ENCODE results near the gene NLRC5. TPM values are rescaled to one million over a fixed set of nuclear protein-coding genes. Genes with fewer than 3 reads are reported as not detected.

Gene NLRC5
- total RNA-seq, 4 donors from 2014 or later, result 14.4 to 22.5 (median 16.6) TPM

GRCh38 chr16:57019746-57020145, 30.4 kb downstream of the NLRC5 start:
- DNase-seq (ENCODE audit: extremely low spot score), result no peak
- H3K9me3 ChIP-seq, result no peaks in the 10 kb centered on the region
- 72% methylated on average over 2 of the region's 2 CpGs for WGBS
- H3K27ac ChIP-seq (replicated peaks in 1 of 4), result no peak overlapping the region
- no peaks in the 10 kb centered on the region for H3K27me3 ChIP-seq
- H3K36me3 ChIP-seq, result peaks cover 19 to 74% (median 63%) of the 10 kb centered on the region in 4 donors
- intact Hi-C loops (cut with DNase I), result no loop called here
- H3K4me1 ChIP-seq, result no peaks in the 10 kb centered on the region
- no peak overlapping the region for H3K4me3 ChIP-seq
- no peak for TF ChIP-seq EP300 (IDR thresholded peaks at IDR 0.05)
- no peak for TF ChIP-seq POLR2A (IDR thresholded peaks at IDR 0.05; ENCODE audit: low read depth)
- TF ChIP-seq CTCF (IDR thresholded peaks at IDR 0.05), result no peak
- no peak for TF ChIP-seq POLR2AphosphoS5 (IDR thresholded peaks at IDR 0.05)

GRCh38 chr16:57020651-57021050, 31.3 kb downstream of the NLRC5 start:
- no peak overlapping the region for H3K4me3 ChIP-seq
- peaks cover 19 to 82% (median 65%) of the 10 kb centered on the region in 4 donors for H3K36me3 ChIP-seq
- no peak for TF ChIP-seq EP300 (IDR thresholded peaks at IDR 0.05)
- TF ChIP-seq CTCF (IDR thresholded peaks at IDR 0.05), result no peak
- no peak for TF ChIP-seq POLR2AphosphoS5 (IDR thresholded peaks at IDR 0.05)
- TF ChIP-seq POLR2A (IDR thresholded peaks at IDR 0.05; ENCODE audit: low read depth), result no peak
- no peaks in the 10 kb centered on the region for H3K27me3 ChIP-seq
- H3K4me1 ChIP-seq, result no peaks in the 10 kb centered on the region
- 98% methylated on average over 6 of the region's 8 CpGs for WGBS
- no peaks in the 10 kb centered on the region for H3K9me3 ChIP-seq
- no peak for DNase-seq (ENCODE audit: extremely low spot score)
- intact Hi-C loops (cut with DNase I), result no loop called here
- H3K27ac ChIP-seq (replicated peaks in 1 of 4), result no peak overlapping the region

GRCh38 chr16:57021757-57022156, 32.4 kb downstream of the NLRC5 start:
- Histone ChIP-seq H3K27me3 (no peaks in the 10 kb centered on the region), H3K36me3 (peaks cover 19 to 93% (median 70%) of the 10 kb centered on the region in 4 donors), H3K4me3 (no peak overlapping the region), H3K9me3 (no peaks in the 10 kb centered on the region), H3K4me1 (no peaks in the 10 kb centered on the region), H3K27ac (replicated peaks in 1 of 4) (no peak overlapping the region)
- intact Hi-C loops (cut with DNase I), result no loop called here
- no peak for TF ChIP-seq POLR2A (IDR thresholded peaks at IDR 0.05; ENCODE audit: low read depth)
- TF ChIP-seq EP300 (IDR thresholded peaks at IDR 0.05), result no peak
- TF ChIP-seq CTCF (IDR thresholded peaks at IDR 0.05), result no peak
- no peak for TF ChIP-seq POLR2AphosphoS5 (IDR thresholded peaks at IDR 0.05)
- 98% methylated on average over 6 of the region's 6 CpGs for WGBS
- no peak for DNase-seq (ENCODE audit: extremely low spot score)

- 82% methylated on average over 6 of the region's 7 CpGs for WGBS
- H3K4me1 ChIP-seq, result no peaks in the 10 kb centered on the region
- DNase-seq (ENCODE audit: extremely low spot score), result no peak
- H3K27ac ChIP-seq (replicated peaks in 1 of 4), result no peak overlapping the region
- no peaks in the 10 kb centered on the region for H3K9me3 ChIP-seq
- H3K4me3 ChIP-seq, result no peak overlapping the region
- H3K27me3 ChIP-seq, result no peaks in the 10 kb centered on the region
- intact Hi-C loops (cut with DNase I), result no loop called here
- H3K36me3 ChIP-seq, result peaks cover 19 to 89% (median 64%) of the 10 kb centered on the region in 4 donors
- TF ChIP-seq POLR2AphosphoS5 (IDR thresholded peaks at IDR 0.05) (no peak), EP300 (IDR thresholded peaks at IDR 0.05) (no peak), CTCF (IDR thresholded peaks at IDR 0.05) (no peak), POLR2A (IDR thresholded peaks at IDR 0.05; ENCODE audit: low read depth) (no peak)
Observed at GRCh38 chr16:57022445-57022844, 33.1 kb downstream of the NLRC5 start.

Measured in esophagus muscularis mucosa (tissue), 4 donors.